Hepatic stellate cell (primary cell): Measurements from ENCODE around the gene SPATA46.

Experiments
- DNase-seq: peaks from one replicate; pipeline ENCODE4 v3.0.0; 2011; ENCODE audit warnings: low spot score

The SPATA46 gene

DNA sequence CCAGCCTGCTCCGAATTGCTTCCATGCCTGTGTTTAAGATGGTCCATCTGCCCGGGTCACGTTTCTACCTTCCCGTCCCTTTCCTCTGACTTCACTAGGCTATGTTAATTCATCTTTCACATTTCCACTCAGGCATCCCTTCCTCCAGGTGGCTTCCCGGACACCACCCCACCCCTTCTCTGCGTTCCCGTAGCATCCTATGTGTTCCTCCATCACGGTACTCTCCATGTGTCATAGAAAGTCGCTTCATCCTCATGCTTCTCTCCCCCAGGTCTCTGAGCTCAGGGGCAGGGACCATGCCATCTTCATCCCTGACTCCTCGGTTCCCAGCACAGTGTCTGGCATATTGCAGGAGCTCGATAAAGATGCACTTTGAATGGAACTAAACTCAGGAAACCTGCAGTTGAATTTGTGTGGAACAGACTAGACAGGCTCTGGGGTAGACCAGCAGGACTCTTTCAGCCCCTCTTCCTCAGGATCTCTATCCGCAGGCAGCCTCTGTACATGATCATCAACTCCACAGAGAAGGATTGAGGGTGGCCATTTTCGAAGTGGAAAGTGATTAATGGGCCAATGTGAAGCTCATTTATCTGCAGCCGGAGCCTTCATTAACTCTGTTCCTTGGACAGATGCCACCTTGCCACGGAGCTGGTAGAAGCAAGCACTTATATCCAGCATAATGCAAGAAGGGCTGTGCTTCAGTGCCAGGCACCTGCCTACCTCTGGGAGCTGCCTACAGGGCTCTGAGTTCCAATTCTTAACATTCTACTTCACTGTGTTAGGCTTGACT lies 13.9 kb upstream of the SPATA46 start:
- DNase-seq, result no peak

DNA sequence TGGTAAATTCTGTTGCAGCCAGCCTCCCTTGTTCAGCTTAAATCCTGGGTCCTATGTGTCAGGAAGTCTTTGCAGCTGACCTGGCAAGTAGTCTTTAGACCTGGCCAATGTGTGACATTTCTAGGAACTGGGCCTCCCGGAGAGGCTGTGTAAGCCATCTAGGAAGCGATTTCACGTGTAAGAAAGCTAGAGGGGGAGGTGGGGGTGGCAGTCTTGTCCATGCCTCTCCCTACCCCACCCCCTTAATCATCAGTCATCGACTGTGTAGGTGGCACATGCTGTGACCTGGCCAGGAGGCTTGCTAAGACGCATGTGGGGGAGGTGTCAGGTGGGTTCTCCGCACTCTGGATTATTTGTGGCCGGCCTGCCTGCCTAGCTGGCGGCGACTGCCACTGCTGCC lies 13.3 kb upstream of the SPATA46 start:
- DNase-seq, result no peak

- no peak for DNase-seq
These were observed 12.6 kb upstream of the SPATA46 start for GRCh38 chr1:162389021-162389818.

DNA sequence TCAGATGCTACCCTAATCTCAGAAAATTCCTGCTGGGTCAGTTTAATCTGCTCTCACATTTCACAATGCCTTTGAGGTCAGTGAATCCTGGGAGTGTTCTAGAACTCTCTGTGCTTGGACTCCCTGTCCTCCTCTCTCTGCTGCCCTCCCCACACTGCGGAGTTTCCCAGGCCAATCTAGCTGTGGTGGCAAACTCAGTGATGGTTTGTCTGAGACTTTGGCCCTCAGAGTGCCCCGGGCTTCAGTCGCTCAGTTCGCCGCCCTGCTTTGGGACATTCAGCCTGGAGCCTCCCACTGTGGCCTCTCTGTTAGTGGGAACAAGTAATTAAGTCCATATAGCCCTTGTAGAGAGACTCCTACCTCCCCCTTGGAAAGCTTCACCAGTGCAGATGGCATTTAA lies 12.0 kb upstream of the SPATA46 start:
- DNase-seq, result no peak

DNA sequence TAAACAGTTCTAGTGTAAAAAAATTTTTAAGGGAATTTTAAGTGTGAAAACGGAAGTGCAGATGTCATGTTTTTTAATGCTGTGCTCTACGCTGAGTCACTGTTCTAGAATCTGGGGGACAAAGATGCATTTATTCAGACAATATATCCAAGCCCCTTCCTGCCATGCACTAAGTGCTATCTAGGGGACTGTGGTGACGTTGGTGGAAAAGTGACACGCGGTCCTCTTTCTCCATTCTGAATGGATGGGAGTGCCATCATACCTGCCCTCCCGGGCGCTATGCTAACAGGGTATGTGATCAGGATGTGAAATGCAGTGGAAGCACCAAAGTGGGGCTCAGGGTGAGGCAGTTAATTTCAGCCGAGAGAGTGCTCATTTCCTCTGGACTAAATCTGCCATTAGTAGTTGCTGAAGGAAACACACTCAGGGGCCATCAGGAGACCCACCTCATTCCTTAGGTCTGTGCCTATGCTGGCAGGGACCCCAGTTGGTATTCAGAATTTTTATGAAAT lies 11.5 kb upstream of the SPATA46 start:
- no peak for DNase-seq

DNA sequence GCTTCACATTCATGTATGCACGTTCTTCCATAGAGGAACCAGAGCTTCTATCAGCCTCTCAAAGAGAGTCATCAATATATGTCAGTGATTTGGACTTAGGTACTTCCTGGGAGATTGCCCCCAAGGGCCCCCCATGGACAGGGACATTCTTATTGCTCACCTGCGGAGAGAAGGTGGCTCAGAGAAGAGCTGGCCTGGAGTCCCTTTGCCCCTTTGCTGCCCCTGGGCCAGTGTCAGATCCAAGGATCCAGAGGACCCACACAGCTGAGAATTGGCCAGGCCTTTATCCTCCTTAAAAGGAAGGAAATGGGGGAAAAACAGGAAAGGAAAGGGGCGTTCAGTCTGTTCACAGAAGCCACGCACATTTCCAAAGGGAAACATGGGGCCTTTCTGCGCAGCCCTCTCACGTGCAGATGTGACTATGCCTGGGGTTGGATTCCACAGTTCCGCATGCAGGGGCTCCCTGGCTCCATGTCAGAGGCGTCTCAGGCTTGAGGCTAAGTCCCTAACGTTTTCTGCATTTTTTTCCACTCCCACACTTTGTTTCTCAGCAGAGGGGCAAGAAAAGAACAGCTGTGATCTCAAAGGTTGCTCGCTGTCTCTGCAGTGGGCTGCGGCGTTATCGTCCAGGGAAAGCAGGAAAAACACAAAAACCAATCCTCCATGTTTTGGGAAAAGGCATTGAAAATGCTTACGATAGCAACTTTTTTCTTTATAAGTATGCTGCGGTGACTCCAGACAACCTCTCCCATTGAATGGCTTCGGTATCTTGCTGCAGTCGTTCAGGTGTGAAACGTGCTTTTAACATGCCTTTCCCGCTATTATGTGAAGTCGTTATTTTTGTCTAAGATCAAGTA lies 10.8 kb upstream of the SPATA46 start:
- DNase-seq, result no peak

- DNase-seq, result no peak
These were observed 9.9 kb upstream of the SPATA46 start for GRCh38 chr1:162386292-162387225.

DNA sequence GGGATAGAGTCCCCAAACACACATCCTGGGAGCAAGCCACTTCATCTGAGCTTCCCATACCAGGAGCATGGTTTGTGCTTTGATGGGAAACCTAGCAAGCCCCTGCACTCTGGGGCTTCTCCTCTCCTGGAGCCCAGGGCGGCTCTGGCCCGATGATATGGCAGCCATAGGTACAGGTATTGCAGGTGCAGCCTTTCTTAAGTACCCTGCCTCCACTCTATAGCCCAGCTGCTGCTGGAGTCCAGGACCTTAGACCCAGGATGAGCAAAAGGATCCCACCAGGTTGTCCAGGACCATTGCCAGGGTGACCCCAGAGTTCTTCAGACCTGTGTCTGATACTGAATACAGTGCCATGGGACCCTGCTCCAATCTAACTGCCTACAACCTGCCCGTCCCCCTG lies 9.0 kb upstream of the SPATA46 start:
- DNase-seq, result no peak

GRCh38 chr1:162385280-162385623 lies 8.6 kb upstream of the SPATA46 start:
- no peak for DNase-seq

DNA sequence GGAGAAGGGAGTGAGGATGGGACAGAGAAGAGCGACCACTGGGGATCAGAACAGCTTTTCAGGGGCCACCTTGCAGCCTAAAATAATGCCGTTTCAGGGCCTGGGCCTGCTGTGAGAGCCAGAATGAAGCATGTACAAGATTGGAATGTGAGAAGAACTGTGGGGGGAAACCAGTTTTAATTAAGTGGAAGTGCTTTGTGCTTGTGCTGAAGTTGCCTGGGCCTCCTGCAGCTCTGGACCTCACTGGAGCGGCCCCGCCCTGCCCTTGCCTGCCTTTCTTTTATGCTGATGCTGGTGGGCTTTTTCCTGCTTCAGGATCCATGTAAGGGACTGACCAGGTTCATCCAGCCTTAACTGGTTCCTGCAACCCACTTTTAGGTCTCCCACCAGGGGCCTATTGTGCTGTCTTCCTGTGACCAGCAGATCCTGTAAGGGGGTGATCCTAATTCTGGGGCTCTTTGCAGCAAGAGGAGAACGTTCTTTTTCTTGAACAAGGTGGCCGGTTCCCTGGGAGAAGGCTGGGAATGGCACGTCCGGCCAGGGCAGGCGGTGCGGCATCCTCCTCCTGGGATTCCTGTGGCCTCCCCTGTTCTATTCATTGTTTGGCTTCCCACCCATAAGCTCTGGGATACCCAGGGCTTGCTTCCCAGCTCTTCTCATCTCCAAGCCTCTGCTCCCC lies 8.1 kb upstream of the SPATA46 start:
- no peak for DNase-seq

DNA sequence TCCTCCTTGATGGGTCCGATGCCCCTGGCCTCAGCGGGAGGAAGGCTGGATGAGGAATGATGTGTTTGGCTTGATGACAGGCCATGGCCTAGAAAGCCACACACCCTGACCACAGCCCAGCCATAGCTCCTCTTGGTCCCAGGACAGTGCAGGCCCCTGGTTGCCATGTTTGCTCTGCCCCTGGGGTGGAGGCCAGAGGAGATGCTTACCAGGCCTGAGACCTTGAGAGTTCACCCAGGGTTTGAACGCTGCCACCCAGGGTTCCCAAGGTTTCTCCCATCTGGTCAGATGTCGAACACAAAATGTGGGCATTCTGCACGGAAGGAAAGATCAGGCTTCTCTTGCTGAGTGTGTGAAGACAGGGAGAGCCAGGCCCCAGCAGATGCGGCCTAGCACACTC lies 7.5 kb upstream of the SPATA46 start:
- no peak for DNase-seq

DNA sequence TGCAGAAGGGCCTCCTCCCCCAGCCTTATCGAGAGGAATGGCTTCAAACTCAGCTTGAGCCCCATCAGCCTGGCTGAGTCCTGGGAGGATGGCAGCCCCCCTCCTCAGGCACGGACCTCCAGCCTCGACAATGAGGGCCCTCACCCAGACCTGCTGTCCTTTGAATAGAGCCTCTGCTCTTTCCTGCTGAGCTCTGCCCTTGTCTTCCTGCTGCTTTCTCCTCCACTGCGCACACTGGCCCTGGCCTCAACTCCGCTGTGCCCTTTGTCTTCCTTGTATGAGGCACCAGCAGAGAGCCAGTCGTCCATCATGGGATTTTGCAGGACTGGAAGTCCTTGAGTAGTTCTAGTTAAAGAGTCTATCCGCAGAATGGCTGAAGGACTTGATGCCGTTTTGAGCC lies 6.9 kb upstream of the SPATA46 start:
- no peak for DNase-seq

DNA sequence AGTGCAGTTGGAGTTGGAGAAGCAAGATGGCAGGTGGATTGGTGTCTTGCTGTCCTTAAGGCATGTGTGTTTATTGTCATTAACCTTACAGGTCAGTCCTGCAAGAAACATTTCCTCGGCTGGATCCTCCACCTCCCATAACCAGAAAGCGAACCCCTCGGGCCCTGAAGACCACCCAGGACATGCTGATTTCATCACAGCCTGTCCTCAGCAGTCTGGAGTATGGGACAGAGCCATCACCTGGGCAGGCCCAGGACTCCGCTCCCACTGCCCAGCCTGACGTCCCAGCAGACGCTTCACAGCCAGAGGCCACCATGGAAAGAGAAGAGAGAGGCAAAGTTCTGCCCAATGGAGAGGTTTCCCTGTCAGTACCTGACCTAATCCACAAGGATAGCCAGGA lies 6.4 kb upstream of the SPATA46 start:
- DNase-seq, result no peak

DNA sequence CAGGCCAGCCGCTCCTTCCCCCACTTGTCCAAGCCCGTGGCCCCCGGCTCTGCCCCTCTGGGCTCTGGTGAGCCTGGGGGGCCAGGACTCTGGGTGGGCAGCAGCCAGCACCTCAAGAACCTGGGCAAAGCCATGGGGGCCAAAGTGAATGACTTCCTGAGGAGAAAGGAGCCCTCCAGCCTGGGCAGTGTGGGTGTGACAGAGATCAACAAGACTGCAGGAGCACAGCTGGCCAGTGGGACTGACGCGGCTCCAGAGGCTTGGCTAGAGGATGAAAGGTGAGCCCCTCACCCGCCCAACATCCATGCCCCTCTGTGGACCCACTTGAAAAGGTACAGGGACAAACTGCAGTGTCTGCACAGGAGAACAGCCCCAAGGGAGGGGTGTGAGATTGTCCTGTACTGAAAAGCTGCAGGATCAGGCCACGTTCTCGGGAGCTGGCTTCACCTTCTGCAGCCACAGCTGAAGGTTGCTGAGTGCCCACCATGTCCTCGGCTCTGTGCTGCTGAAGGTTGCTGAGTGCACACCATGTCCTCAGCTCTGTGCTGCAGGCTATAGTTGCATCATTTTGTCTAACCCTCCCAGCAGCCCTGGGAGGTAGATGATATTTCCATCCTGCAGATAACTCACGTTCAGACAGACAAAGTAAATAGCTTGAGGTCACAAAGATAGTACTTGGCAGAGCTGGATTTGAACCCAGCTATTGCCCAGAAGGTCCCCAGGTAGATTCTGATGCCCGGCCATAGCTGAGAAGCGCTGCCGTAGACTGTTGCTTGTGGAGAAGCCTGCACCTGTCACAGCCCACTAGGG lies 5.5 kb upstream of the SPATA46 start:
- no peak for DNase-seq

DNA sequence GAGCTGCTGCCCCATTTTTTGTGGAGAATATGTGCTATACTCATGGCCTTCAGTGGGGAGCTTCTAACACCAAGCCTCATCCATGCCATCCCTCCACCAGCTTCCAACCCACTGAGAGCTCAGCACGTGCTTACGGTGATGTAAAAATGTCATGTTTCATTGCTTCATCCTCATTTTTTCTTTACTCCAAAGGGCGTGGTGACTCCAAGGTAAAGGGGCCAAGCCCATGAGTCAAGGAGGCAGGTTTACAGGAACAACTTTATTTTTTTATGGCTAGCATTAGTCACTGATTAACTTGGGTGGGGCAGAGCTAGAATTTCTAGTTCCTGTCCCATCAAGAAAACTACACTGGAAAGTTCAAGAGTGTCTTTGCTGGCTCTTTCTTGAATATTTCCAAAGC lies 4.7 kb upstream of the SPATA46 start, which contains the start of gene C1orf226:
Gene C1orf226, plus strand, starts transcription at position 346 of the 400 bp plus-strand sequence. CDS start 174 bp downstream, outside the sequence.
- DNase-seq, result no peak

GRCh38 chr1:162380061-162380846 lies 3.6 kb upstream of the SPATA46 start:
- no peak for DNase-seq

GRCh38 chr1:162375463-162375862 lies 1.2 kb downstream of the SPATA46 start:
- DNase-seq, result no peak

- no peak for DNase-seq
These were observed 2.2 kb downstream of the SPATA46 start for GRCh38 chr1:162374406-162374805.
